Measurements from ENCODE around the gene SUB1.

DNA sequence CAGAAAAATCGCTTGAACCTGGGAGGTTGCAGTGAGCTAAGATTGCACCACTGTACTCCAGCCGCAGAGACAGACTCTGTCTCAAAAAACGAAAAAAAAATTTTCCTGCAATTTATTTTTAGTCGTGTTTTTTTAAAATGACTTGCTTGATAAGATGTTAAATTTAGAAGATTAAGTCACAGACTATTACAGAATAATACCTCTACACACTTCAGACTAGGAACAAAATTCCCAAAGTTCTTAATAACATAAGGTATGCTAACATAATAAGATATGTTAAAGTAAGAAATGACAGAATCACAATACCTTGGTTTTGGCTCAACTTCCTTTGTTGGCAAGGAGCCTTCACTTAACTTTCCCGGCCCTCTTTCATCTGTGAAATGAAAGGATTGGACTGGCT is 66.3 kb downstream of the SUB1 start:
- TF ChIP-seq SIN3A (IDR thresholded peaks at IDR 0.05; ENCODE audit: borderline replicate concordance, insufficient read depth, low read length), result no peak
- TF ChIP-seq TAF1 (IDR thresholded peaks at IDR 0.05; ENCODE audit: borderline replicate concordance, insufficient read depth, low read length), result no peak
